ENCODE results near the gene ATP2B1. TPM values are rescaled to one million over a fixed set of nuclear protein-coding genes. Genes with fewer than 3 reads are reported as not detected.

Gene ATP2B1
- total and polyA plus RNA-seq, 2 of the 13 experiments (the other 11 are each of a cell fraction or from before 2014, with no cell fraction given), result 12.1 to 60.2 TPM

DNA sequence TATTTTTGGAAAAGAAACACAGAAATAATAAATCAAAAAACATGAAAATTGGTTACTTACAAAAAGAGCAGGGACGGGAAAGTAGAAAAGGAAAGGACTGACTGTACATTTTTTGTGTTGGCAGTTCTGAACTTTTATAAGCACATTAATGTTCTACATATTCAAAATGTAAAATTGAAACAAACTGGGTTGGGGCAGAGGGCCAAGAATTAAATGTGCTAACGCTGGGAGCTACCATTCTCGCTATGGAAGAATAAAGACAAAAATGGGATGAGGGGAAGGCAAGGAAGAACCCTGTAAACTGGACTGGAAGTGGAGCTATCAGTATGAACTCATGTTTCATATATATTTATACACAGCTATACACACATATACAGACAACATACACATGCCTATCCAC is 24.5 kb downstream of the ATP2B1 start (continued):
- TF ChIP-seq HOXA7 (CRISPR knock-in tag; IDR thresholded peaks at IDR 0.05), result no peak

DNA sequence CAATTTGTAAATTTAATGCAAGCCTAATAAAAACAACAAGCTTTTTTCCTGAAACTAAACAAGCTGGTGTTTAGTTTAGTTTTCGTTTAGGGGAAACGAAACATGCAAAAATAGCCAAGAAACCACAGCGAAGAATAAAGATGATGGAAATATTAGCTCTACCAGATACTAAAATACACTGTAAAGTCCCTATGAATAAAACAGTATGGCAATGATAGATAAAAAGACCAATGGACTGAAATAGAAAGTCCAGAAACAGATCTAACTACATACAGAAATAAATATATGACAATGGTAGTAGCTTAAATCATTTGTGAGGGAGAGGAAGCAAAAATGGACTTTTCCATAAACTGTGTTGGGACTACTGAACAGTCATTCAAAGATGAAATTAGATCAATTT is 26.4 kb downstream of the ATP2B1 start:
- H3K4me2 ChIP-seq (ENCODE audit: low read depth, low read length), result no peak overlapping the region
- peaks cover 94% of the 10 kb centered on the region for H3K79me2 ChIP-seq (ENCODE audit: insufficient read depth, low read length)
- no peak overlapping the region for H3K4me3 ChIP-seq (replicated peaks in 1 of 3; ENCODE audit: insufficient read depth in 1 of 3, low read depth in 2 of 3, low read length in 3 of 3)
- peaks cover 17% of the 10 kb centered on the region for H3K4me1 ChIP-seq (ENCODE audit: insufficient read depth, low read length)
- no peaks in the 10 kb centered on the region for H3K27me3 ChIP-seq (ENCODE audit: control insufficient read depth in 1 of 2, insufficient read depth in 2 of 2, low read length in 2 of 2)
- POLR2A ChIA-PET, result no interaction called here
- TF ChIP-seq CHD4 (IDR thresholded peaks at IDR 0.05; ENCODE audit: borderline replicate concordance, low read length) (peak; percentile 58; the same call in 1 of the 2 replicates), HOXA3 (CRISPR knock-in tag; IDR thresholded peaks at IDR 0.05) (no peak)
- H3K9me3 ChIP-seq (ENCODE audit: low read length), result peaks cover 38% of the 10 kb centered on the region
- in situ Hi-C loops (cut with HindIII; ENCODE audit: extremely low pct_ligation_motif_present, low pct_unique_long_range_greater_than_20kb), result no loop called here
- WGBS (ENCODE audit: low lambda C conversion rate), result 97% methylated on average over 3 of the region's 3 CpGs
- no peaks in the 10 kb centered on the region; the same call in 1 of the 2 replicates for H4K20me1 ChIP-seq (ENCODE audit: insufficient read depth, low read length)
- ATAC-seq, result no peak
- H3K9ac ChIP-seq (ENCODE audit: insufficient read depth, low read depth, low read length), result no peak overlapping the region
- H3K36me3 ChIP-seq (replicated peaks in 1 of 2; ENCODE audit: control insufficient read depth in 1 of 2, insufficient read depth in 2 of 2, low read length in 2 of 2), result no peaks in the 10 kb centered on the region; a peak in 1 of 5 replicates
- no peak overlapping the region for H2AFZ ChIP-seq (ENCODE audit: low read length)
- no peak for DNase-seq (ENCODE audit: low spot score)
- intact Hi-C loops (cut with micrococcal nuclease; ENCODE audit: unreplicated experiment), result no loop called here
- CTCF ChIA-PET (ENCODE audit: low intra/inter-chr PET ratio, low total read pairs), result no interaction called here
- H3K27ac ChIP-seq (ENCODE audit: extremely low read length, insufficient read depth, low read length), result no peak overlapping the region
- no TSS peak for BruUV-seq (replicated peaks)
- no peak for FAIRE-seq

DNA sequence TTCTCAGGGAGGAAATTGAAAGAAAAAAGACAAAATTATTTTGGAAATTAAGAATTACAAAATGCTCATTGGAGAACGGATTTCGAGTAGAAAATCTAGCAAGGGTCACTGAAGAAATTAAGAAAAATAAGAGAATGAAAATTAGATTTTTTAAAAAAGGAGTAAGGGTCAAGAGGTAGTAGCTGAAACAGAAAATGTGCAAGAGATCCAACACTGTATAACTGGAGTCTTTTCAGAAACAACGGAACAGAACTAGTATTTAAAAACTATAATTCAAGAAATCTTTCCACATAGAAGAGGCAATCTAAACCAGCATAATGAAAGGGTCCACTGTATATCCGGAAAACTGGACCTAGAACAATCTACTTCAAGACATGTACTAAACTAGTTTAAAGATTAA is 28.2 kb downstream of the ATP2B1 start:
- in situ Hi-C loops (cut with HindIII; ENCODE audit: extremely low pct_ligation_motif_present, low pct_unique_long_range_greater_than_20kb) (no loop called here), intact Hi-C loops (cut with micrococcal nuclease; ENCODE audit: unreplicated experiment) (no loop called here)
- H3K27me3 ChIP-seq (ENCODE audit: control insufficient read depth in 1 of 2, insufficient read depth in 2 of 2, low read length in 2 of 2), result no peaks in the 10 kb centered on the region
- no peak overlapping the region for H3K4me3 ChIP-seq (replicated peaks in 1 of 3; ENCODE audit: insufficient read depth in 1 of 3, low read depth in 2 of 3, low read length in 3 of 3)
- H4K20me1 ChIP-seq (ENCODE audit: insufficient read depth, low read length), result no peaks in the 10 kb centered on the region; the same call in 1 of the 2 replicates
- no peaks in the 10 kb centered on the region; a peak in 1 of 5 replicates for H3K36me3 ChIP-seq (replicated peaks in 1 of 2; ENCODE audit: control insufficient read depth in 1 of 2, insufficient read depth in 2 of 2, low read length in 2 of 2)
- no peak for ATAC-seq
- no peak overlapping the region for H3K9ac ChIP-seq (ENCODE audit: insufficient read depth, low read depth, low read length)
- 94% methylated on average over 4 of the region's 4 CpGs for WGBS (ENCODE audit: low lambda C conversion rate)
- no peak overlapping the region for H3K4me2 ChIP-seq (ENCODE audit: low read depth, low read length)
- POLR2A ChIA-PET, result no interaction called here
- H3K4me1 ChIP-seq (ENCODE audit: insufficient read depth, low read length), result peaks cover 22% of the 10 kb centered on the region
- peaks cover 94% of the 10 kb centered on the region for H3K79me2 ChIP-seq (ENCODE audit: insufficient read depth, low read length)
- no peak overlapping the region for H3K27ac ChIP-seq (ENCODE audit: extremely low read length, insufficient read depth, low read length)
- no peak for DNase-seq (ENCODE audit: low spot score)
- peaks cover 38% of the 10 kb centered on the region for H3K9me3 ChIP-seq (ENCODE audit: low read length)
- FAIRE-seq, result no peak
- no peak overlapping the region for H2AFZ ChIP-seq (ENCODE audit: low read length)
- CTCF ChIA-PET (ENCODE audit: low intra/inter-chr PET ratio, low total read pairs), result no interaction called here
- BruUV-seq (replicated peaks), result no TSS peak
- no peak for TF ChIP-seq AGO2 (optimal IDR thresholded peaks at IDR 0.05; ENCODE audit: low read depth, low read length)
- TF ChIP-seq, protein P1, sequence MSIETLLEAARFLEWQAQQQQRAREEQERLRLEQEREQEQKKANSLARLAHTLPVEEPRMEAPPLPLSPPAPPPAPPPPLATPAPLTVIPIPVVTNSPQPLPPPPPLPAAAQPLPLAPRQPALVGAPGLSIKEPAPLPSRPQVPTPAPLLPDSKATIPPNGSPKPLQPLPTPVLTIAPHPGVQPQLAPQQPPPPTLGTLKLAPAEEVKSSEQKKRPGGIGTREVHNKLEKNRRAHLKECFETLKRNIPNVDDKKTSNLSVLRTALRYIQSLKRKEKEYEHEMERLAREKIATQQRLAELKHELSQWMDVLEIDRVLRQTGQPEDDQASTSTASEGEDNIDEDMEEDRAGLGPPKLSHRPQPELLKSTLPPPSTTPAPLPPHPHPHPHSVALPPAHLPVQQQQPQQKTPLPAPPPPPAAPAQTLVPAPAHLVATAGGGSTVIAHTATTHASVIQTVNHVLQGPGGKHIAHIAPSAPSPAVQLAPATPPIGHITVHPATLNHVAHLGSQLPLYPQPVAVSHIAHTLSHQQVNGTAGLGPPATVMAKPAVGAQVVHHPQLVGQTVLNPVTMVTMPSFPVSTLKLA (IDR thresholded peaks at IDR 0.05), result no peak
- TF ChIP-seq STAG1 (CRISPR knock-in tag; IDR thresholded peaks at IDR 0.05), result no peak
- TF ChIP-seq ZNF563 (CRISPR knock-in tag; IDR thresholded peaks at IDR 0.05), result no peak
- TF ChIP-seq, protein P2, sequence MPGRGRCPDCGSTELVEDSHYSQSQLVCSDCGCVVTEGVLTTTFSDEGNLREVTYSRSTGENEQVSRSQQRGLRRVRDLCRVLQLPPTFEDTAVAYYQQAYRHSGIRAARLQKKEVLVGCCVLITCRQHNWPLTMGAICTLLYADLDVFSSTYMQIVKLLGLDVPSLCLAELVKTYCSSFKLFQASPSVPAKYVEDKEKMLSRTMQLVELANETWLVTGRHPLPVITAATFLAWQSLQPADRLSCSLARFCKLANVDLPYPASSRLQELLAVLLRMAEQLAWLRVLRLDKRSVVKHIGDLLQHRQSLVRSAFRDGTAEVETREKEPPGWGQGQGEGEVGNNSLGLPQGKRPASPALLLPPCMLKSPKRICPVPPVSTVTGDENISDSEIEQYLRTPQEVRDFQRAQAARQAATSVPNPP (CRISPR knock-in tag; IDR thresholded peaks at IDR 0.05), result no peak
- TF ChIP-seq ZSCAN25 (CRISPR knock-in tag; IDR thresholded peaks at IDR 0.05), result no peak
- TF ChIP-seq, protein P3, sequence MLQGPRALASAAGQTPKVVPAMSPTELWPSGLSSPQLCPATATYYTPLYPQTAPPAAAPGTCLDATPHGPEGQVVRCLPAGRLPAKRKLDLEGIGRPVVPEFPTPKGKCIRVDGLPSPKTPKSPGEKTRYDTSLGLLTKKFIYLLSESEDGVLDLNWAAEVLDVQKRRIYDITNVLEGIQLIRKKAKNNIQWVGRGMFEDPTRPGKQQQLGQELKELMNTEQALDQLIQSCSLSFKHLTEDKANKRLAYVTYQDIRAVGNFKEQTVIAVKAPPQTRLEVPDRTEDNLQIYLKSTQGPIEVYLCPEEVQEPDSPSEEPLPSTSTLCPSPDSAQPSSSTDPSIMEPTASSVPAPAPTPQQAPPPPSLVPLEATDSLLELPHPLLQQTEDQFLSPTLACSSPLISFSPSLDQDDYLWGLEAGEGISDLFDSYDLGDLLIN (CRISPR knock-in tag; IDR thresholded peaks at IDR 0.05; ENCODE audit: borderline replicate concordance), result no peak
- TF ChIP-seq THAP11 (CRISPR knock-in tag; IDR thresholded peaks at IDR 0.05), result no peak
- TF ChIP-seq MTA1 (CRISPR knock-in tag; IDR thresholded peaks at IDR 0.05; ENCODE audit: borderline replicate concordance), result no peak
- TF ChIP-seq FOSL1 (CRISPR knock-in tag; IDR thresholded peaks at IDR 0.05; ENCODE audit: borderline replicate concordance), result no peak
- TF ChIP-seq FOXO1 (CRISPR knock-in tag; IDR thresholded peaks at IDR 0.05), result no peak
